HL-60 (cell line): ENCODE results near the gene CORO1C.

Source experiments
- DNase-seq, 2 experiments: peaks; one replicate each; pipeline ENCODE4 v3.0.0-alpha.2; 2010 to 2020; ENCODE audit warnings: low read depth in 1 of 2, low spot score in 1 of 2
- H3K27ac ChIP-seq: fragments of 250-450 bp; sonication (Bioruptor Pico); replicated peaks from 2 replicates; pipeline ENCODE4 v1.5.1; 2020; ENCODE audit warnings: mild to moderate bottlenecking, moderate library complexity
- H3K27me3 ChIP-seq: fragments of 250-450 bp; sonication (Bioruptor Pico); 2 replicates; pipeline ENCODE4 v1.5.1; 2021; ENCODE audit warnings: mild to moderate bottlenecking, moderate library complexity; ENCODE audit not compliant: insufficient read depth, poor library complexity, severe bottlenecking
- H3K4me3 ChIP-seq: replicated peaks from 2 replicates; pipeline ENCODE4 v1.5.1; 2011; ENCODE audit warnings: mild to moderate bottlenecking, control low read depth, low read length; ENCODE audit not compliant: insufficient read depth
- GABPA ChIP-seq: IDR thresholded peaks from 2 replicates; pipeline ENCODE4 v1.6.1; 2012; ENCODE audit warnings: low read depth
- POLR2AphosphoS5 ChIP-seq: IDR thresholded peaks from 2 replicates; pipeline ENCODE4 v1.6.1; 2012; ENCODE audit warnings: low read depth
- SPI1 ChIP-seq: IDR thresholded peaks from 2 replicates; pipeline ENCODE4 v1.6.1; 2012; ENCODE audit warnings: low read depth, mild to moderate bottlenecking, borderline replicate concordance
- TF ChIP-seq, protein P1 (sequence below): IDR thresholded peaks from 2 replicates; pipeline ENCODE4 v1.6.1; 2012; ENCODE audit warnings: low read depth; ENCODE audit not compliant: insufficient replicate concordance
- TF ChIP-seq, protein P2 (sequence below): IDR thresholded peaks from one replicate; pipeline ENCODE4 v1.5.1; 2011; ENCODE audit warnings: low read length, control low read depth, inconsistent platforms; ENCODE audit not compliant: insufficient read depth

The CORO1C gene

DNA sequence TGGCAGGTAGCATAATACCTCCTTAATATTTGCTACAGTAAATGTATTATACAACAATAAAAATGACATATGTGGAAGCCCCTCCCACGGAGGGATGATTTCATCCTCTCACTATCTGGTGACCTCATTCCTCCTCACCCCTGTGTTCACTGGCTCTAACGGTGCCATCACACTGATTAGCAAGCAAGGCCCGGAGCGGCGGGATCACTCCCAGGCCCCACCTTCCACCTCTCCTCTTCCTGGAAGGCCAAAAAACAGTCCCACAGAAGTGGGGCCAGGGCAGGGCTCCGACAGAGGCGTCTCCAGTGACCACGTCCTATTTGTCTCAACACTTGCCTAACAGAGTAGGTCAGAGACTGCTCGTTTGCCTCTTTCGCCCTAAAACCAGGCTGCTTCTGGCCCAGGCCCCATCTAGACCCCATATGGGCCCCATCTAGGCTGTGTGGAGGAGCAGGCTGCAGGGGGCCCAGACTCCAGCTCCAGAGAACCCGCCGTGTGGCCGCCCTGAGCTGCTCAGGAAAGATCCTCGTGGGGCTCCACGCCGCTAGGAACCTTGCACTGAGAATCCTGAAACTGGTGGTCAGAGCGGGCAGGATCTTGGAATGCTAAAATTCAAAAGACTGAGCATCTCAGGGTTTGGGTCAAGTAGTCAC is 101.4 kb downstream of the CORO1C start:
- peak in 1 of 2 experiments; percentile 54 for DNase-seq
- Histone ChIP-seq H3K4me3 (no peak overlapping the region), H3K27ac (peak overlapping the region; percentile 98), H3K27me3 (no peaks in the 10 kb centered on the region)
- TF ChIP-seq, protein P1, sequence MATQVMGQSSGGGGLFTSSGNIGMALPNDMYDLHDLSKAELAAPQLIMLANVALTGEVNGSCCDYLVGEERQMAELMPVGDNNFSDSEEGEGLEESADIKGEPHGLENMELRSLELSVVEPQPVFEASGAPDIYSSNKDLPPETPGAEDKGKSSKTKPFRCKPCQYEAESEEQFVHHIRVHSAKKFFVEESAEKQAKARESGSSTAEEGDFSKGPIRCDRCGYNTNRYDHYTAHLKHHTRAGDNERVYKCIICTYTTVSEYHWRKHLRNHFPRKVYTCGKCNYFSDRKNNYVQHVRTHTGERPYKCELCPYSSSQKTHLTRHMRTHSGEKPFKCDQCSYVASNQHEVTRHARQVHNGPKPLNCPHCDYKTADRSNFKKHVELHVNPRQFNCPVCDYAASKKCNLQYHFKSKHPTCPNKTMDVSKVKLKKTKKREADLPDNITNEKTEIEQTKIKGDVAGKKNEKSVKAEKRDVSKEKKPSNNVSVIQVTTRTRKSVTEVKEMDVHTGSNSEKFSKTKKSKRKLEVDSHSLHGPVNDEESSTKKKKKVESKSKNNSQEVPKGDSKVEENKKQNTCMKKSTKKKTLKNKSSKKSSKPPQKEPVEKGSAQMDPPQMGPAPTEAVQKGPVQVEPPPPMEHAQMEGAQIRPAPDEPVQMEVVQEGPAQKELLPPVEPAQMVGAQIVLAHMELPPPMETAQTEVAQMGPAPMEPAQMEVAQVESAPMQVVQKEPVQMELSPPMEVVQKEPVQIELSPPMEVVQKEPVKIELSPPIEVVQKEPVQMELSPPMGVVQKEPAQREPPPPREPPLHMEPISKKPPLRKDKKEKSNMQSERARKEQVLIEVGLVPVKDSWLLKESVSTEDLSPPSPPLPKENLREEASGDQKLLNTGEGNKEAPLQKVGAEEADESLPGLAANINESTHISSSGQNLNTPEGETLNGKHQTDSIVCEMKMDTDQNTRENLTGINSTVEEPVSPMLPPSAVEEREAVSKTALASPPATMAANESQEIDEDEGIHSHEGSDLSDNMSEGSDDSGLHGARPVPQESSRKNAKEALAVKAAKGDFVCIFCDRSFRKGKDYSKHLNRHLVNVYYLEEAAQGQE: no peak
- TF ChIP-seq POLR2AphosphoS5: no peak
- TF ChIP-seq, protein P2, sequence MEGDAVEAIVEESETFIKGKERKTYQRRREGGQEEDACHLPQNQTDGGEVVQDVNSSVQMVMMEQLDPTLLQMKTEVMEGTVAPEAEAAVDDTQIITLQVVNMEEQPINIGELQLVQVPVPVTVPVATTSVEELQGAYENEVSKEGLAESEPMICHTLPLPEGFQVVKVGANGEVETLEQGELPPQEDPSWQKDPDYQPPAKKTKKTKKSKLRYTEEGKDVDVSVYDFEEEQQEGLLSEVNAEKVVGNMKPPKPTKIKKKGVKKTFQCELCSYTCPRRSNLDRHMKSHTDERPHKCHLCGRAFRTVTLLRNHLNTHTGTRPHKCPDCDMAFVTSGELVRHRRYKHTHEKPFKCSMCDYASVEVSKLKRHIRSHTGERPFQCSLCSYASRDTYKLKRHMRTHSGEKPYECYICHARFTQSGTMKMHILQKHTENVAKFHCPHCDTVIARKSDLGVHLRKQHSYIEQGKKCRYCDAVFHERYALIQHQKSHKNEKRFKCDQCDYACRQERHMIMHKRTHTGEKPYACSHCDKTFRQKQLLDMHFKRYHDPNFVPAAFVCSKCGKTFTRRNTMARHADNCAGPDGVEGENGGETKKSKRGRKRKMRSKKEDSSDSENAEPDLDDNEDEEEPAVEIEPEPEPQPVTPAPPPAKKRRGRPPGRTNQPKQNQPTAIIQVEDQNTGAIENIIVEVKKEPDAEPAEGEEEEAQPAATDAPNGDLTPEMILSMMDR: no peak
- no peak for TF ChIP-seq GABPA
- TF ChIP-seq SPI1: no peak

DNA sequence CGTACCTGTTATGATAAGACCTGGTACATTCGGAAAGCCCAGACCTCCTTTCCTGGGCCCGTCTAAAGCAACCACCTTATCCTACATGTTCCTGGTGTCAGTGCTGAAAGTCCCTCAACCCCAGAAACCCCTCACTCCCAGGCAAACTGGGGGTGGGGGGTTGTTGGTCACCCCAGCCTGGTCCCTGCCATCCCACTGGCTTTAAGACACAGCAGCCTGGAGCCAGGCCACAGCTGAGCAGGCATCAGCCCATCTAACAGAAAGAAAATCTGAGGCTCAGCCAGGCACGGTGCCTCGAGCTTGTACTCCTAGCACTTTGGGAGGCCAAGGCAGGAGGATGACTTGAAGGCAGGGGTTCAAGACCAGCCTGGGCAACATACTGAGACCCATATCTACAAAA is 102.2 kb downstream of the CORO1C start:
- Histone ChIP-seq H3K4me3 (peak overlapping the region; percentile 16), H3K27ac (peak overlapping the region; percentile 98), H3K27me3 (no peaks in the 10 kb centered on the region)
- TF ChIP-seq, protein P2: no peak
- no peak for TF ChIP-seq POLR2AphosphoS5
- no peak for TF ChIP-seq SPI1
- TF ChIP-seq, protein P1: no peak
- no peak for TF ChIP-seq GABPA
- DNase-seq: no peak

DNA sequence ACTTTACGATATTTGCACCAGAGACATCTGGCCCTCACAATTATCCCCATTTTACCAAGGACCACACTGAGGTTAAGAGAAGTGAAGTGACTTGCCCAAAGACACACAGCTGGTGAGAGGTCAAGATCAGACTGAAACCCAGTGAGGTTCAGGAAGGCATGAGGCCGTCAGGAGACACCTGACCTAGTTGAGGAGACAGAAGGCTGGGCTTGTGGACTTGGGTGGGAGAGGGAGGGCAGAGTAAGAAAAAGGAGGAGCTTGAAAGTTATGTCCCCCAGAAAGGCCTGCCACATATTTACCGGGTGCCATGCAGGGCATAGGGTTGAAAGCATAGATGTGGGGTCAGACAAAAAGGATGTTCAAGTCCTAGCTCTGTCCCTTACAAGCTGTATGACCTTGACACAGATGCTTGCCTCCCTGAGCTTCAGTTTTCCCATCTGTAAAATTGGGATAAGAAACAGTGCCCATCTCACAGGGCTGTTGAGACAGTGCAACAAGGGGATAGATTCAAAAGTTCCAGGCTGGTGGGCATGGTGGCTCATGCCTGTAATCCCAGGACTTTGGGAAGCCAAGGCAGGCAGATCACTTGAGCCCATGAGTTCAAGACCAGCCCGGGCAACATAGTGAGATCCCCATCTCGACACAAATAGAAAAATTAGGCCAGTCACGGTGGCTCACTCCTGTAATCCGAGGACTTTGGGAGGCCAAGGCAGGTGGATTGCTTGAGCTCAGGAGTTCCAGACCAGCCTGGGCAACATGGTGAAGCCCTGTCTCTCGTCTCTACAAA is 104.0 kb downstream of the CORO1C start:
- TF ChIP-seq GABPA (no peak), SPI1 (no peak), POLR2AphosphoS5 (no peak)
- TF ChIP-seq, protein P1: no peak
- TF ChIP-seq, protein P2: no peak
- no peak overlapping the region for H3K4me3 ChIP-seq
- peak overlapping the region; percentile 98 for H3K27ac ChIP-seq
- no peaks in the 10 kb centered on the region for H3K27me3 ChIP-seq
- no peak for DNase-seq
